H9 (cell line): Measurements from ENCODE around the gene PTGES2. TPM values are rescaled to one million over a fixed set of nuclear protein-coding genes. Genes with fewer than 3 reads are reported as not detected.
"Not testable (repeated sequence)": the region's sequence is repeated elsewhere in the genome, so short reads cannot be mapped to it uniquely, and the experiment has no call there.

Experiments
- DNase-seq: peaks from one replicate; pipeline ENCODE4 v3.0.0-alpha.2; 2017
- H2AFZ ChIP-seq: one replicate; pipeline ENCODE4 v1.6.1; 2013; ENCODE audit warnings: mild to moderate bottlenecking, low read length, control low read depth, moderate library complexity
- H2AK5ac ChIP-seq: 2 replicates; pipeline ENCODE4 v1.6.1; 2013; ENCODE audit warnings: low read length, control low read depth, mixed read lengths; ENCODE audit not compliant: insufficient read length
- H2BK120ac ChIP-seq: one replicate; pipeline ENCODE4 v1.6.1; 2013; ENCODE audit warnings: low read depth, mild to moderate bottlenecking, low read length, control low read depth, inconsistent platforms; ENCODE audit not compliant: poor library complexity, severe bottlenecking
- H2BK12ac ChIP-seq: 2 replicates; pipeline ENCODE4 v1.6.1; 2013; ENCODE audit warnings: low read length, control low read depth, mixed read lengths, low read depth; ENCODE audit not compliant: insufficient read length
- H2BK15ac ChIP-seq: 2 replicates; pipeline ENCODE4 v1.6.1; 2013; ENCODE audit warnings: low read depth, low read length, control low read depth
- H2BK20ac ChIP-seq: one replicate; pipeline ENCODE4 v1.6.1; 2013; ENCODE audit warnings: low read depth, mild to moderate bottlenecking, low read length, control low read depth, inconsistent platforms; ENCODE audit not compliant: poor library complexity, severe bottlenecking
- H2BK5ac ChIP-seq: 2 replicates; pipeline ENCODE4 v1.6.1; 2013; ENCODE audit warnings: low read length, control low read depth, mixed read lengths; ENCODE audit not compliant: insufficient read length
- H3K14ac ChIP-seq: 2 replicates; pipeline ENCODE4 v1.6.1; 2013; ENCODE audit warnings: low read length, control low read depth; ENCODE audit not compliant: insufficient read depth
- H3K18ac ChIP-seq: 2 replicates; pipeline ENCODE4 v1.6.1; 2013; ENCODE audit warnings: low read depth, mild to moderate bottlenecking, mixed read lengths, low read length, control low read depth; ENCODE audit not compliant: insufficient read length
- H3K23ac ChIP-seq: 2 replicates; pipeline ENCODE4 v1.6.1; 2013; ENCODE audit warnings: low read length, control low read depth, mixed read lengths, low read depth; ENCODE audit not compliant: insufficient read length
- H3K23me2 ChIP-seq: 2 replicates; pipeline ENCODE4 v1.6.1; 2013; ENCODE audit warnings: low read depth, mild to moderate bottlenecking, mixed read lengths, low read length, control low read depth; ENCODE audit not compliant: insufficient read length, poor library complexity, severe bottlenecking
- H3K27ac ChIP-seq: 2 replicates; pipeline ENCODE4 v1.5.1; 2013; ENCODE audit warnings: low read length, control low read depth, mixed read lengths, low read depth; ENCODE audit not compliant: insufficient read length
- H3K27me3 ChIP-seq: 2 replicates; pipeline ENCODE4 v1.6.1; 2013; ENCODE audit warnings: low read length, control low read depth, inconsistent platforms; ENCODE audit not compliant: insufficient read depth
- H3K4ac ChIP-seq: 2 replicates; pipeline ENCODE4 v1.6.1; 2013; ENCODE audit warnings: low read depth, mild to moderate bottlenecking, control low read depth, inconsistent platforms, low read length, moderate library complexity
- H3K4me1 ChIP-seq: 2 replicates; pipeline ENCODE4 v1.6.1; 2013; ENCODE audit warnings: low read length, control low read depth, inconsistent platforms; ENCODE audit not compliant: insufficient read depth
- H3K4me2 ChIP-seq: 2 replicates; pipeline ENCODE4 v1.6.1; 2013; ENCODE audit warnings: low read length, control low read depth, mixed read lengths; ENCODE audit not compliant: insufficient read length, insufficient read depth
- H3K56ac ChIP-seq: 2 replicates; pipeline ENCODE4 v1.6.1; 2013; ENCODE audit warnings: low read depth, mild to moderate bottlenecking, mixed read lengths, low read length, control low read depth; ENCODE audit not compliant: insufficient read length
- H3K79me1 ChIP-seq: 2 replicates; pipeline ENCODE4 v1.6.1; 2013; ENCODE audit warnings: low read depth, mild to moderate bottlenecking, moderate library complexity, low read length, control low read depth, inconsistent platforms; ENCODE audit not compliant: insufficient read depth, poor library complexity, severe bottlenecking
- H3K79me2 ChIP-seq: 2 replicates; pipeline ENCODE4 v1.6.1; 2013; ENCODE audit warnings: low read length, control low read depth, inconsistent platforms; ENCODE audit not compliant: insufficient read depth
- H3K9ac ChIP-seq: 2 replicates; pipeline ENCODE4 v1.6.1; 2013; ENCODE audit warnings: low read length, control low read depth, mixed read lengths; ENCODE audit not compliant: insufficient read length; ENCODE audit errors: extremely low read depth
- H3K9me3 ChIP-seq: one replicate; pipeline ENCODE4 v1.6.1; 2013; ENCODE audit warnings: low read depth, low read length, inconsistent platforms; ENCODE audit not compliant: control insufficient read depth
- H3T11ph ChIP-seq: one replicate; pipeline ENCODE4 v1.6.1; 2013; ENCODE audit warnings: mild to moderate bottlenecking, low read length, control low read depth, inconsistent platforms
- H4K20me1 ChIP-seq: one replicate; pipeline ENCODE4 v1.6.1; 2013; ENCODE audit not compliant: control insufficient read depth, insufficient read length, insufficient read depth
- H4K5ac ChIP-seq: 2 replicates; pipeline ENCODE4 v1.6.1; 2013; ENCODE audit warnings: low read depth, mild to moderate bottlenecking, mixed read lengths, low read length, control low read depth; ENCODE audit not compliant: insufficient read length
- H4K8ac ChIP-seq: replicated peaks from 2 replicates; pipeline ENCODE4 v1.6.1; 2013; ENCODE audit warnings: low read length, control low read depth, mixed read lengths, low read depth; ENCODE audit not compliant: insufficient read length
- H4K91ac ChIP-seq: 2 replicates; pipeline ENCODE4 v1.6.1; 2013; ENCODE audit warnings: low read depth, mild to moderate bottlenecking, moderate library complexity, mixed read lengths, low read length, control low read depth; ENCODE audit not compliant: insufficient read length
- H3K27ac Mint-ChIP-seq, 3 experiments: 2 replicates in 2 of 3; 3 replicates in 1 of 3; pipeline ENCODE4 v1.8.0; 2020 to 2021; ENCODE audit warnings: mixed read lengths in 3 of 3, mild to moderate bottlenecking in 1 of 3, moderate library complexity in 1 of 3
- H3K27me3 Mint-ChIP-seq: 2 replicates; pipeline ENCODE4 v1.8.0; 2021; ENCODE audit warnings: low read depth, mild to moderate bottlenecking, moderate library complexity, mixed read lengths
- H3K36me3 Mint-ChIP-seq, 3 experiments: 2 replicates in 2 of 3; 3 replicates in 1 of 3; pipeline ENCODE4 v1.8.0; 2020 to 2021; ENCODE audit warnings: low read depth in 3 of 3, mixed read lengths in 3 of 3; ENCODE audit not compliant: insufficient read depth in 1 of 3
- H3K4me1 Mint-ChIP-seq, 2 experiments: 2 replicates each; pipeline ENCODE4 v1.8.0; 2020; ENCODE audit warnings: mixed read lengths in 2 of 2
- H3K4me3 Mint-ChIP-seq, 2 experiments: 2 replicates in 1 of 2; 3 replicates in 1 of 2; pipeline ENCODE4 v1.8.0; 2020 to 2021; ENCODE audit warnings: mild to moderate bottlenecking in 2 of 2, mixed read lengths in 2 of 2, moderate library complexity in 1 of 2
- H3K9me3 Mint-ChIP-seq, 2 experiments: 2 replicates in 1 of 2; 3 replicates in 1 of 2; pipeline ENCODE4 v1.8.0; 2020; ENCODE audit warnings: mild to moderate bottlenecking in 2 of 2, mixed read lengths in 2 of 2, moderate library complexity in 1 of 2
- WGBS: extraction: QIAGEN DNeasy Blood & Tissue Kit; methylation state at CpG from one replicate; pipeline ENCODE4 v1.1.7; 2013; ENCODE audit warnings: missing lambda C conversion rate, low lambda C conversion rate, mixed read lengths; ENCODE audit not compliant: insufficient read length; ENCODE audit errors: extremely low coverage; 5-methylcytosine and 5-hydroxymethylcytosine counted together
- total RNA-seq: library from RNA; stranded (reverse); gene quantifications from 2 replicates; pipeline ENCODE4 v1.2.1, GENCODE V29; 2021
- TF ChIP-seq, protein P1 (sequence below): fragments of 200-600 bp; sonication (generic); conservative IDR thresholded peaks from 3 replicates; pipeline ENCODE4 v1.8.0; 2021; ENCODE audit warnings: antibody characterized with exemption, mild to moderate bottlenecking

The PTGES2 gene
- total RNA-seq, 1 experiment from 2014 or later = 63.9 TPM

DNA sequence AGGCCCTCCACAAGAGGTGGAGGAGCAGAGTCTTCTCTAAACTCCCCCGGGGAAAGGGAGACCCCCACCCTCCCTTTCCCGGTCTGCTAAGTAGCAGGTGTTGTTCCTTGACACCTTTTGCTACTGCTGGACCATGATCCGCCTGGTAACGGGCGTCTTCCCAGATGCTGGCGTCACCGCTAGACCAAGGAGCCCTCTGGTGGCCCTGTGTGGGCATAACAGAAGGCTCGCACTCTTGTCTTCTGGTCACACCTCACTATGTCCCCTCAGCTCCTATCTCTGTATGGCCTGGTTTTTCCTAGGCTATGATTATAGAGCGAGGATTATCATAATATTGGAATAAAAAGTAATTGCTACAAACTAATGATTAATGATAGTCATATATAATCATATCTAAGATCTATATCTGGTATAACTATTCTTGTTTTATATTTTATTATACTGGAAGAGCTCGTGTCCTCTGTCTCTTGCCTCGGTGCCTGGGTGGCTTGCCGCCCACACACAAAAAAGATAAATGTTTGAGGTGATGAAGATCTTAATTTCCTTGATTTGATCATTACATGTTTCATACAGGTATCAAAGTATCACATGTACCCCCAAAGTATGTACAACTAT is 2.6 kb upstream of the PTGES2 start:
- H3K27ac Mint-ChIP-seq, H2BK120ac ChIP-seq, H3K79me2 ChIP-seq, H3K56ac ChIP-seq, H3K4me2 ChIP-seq, H3K18ac ChIP-seq, H3K9me3 ChIP-seq, H3K23ac ChIP-seq, H3K27me3 ChIP-seq, H4K5ac ChIP-seq, H4K91ac ChIP-seq, H3K9ac ChIP-seq, H4K8ac ChIP-seq, H3K4ac ChIP-seq, H3K4me1 ChIP-seq, DNase-seq, H3K14ac ChIP-seq, H2AFZ ChIP-seq, H3T11ph ChIP-seq, H3K79me1 ChIP-seq, H3K27ac ChIP-seq, H2BK5ac ChIP-seq, H2BK12ac ChIP-seq, H2BK15ac ChIP-seq, H4K20me1 ChIP-seq, H2AK5ac ChIP-seq, H2BK20ac ChIP-seq: not testable (repeated sequence)
- Mint-ChIP-seq H3K27me3 (peaks cover 55% of the 10 kb centered on the region), H3K4me1 (peaks cover 11 to 16% of the 10 kb centered on the region in 2 experiments), H3K4me3 (peak overlapping the region in 1 of 2 experiments; percentile 63; a peak in 2 of 5 replicates), H3K9me3 (peaks cover 9 to 12% of the 10 kb centered on the region in 2 experiments), H3K36me3 (peaks cover 3 to 12% (median 11%) of the 10 kb centered on the region in 3 experiments; a peak in 4 of 7 replicates)
- WGBS = no CpG with 5 or more reads among the region's 12 CpGs
- H3K23me2 ChIP-seq = peaks cover 12% of the 10 kb centered on the region
- TF ChIP-seq, protein P1, sequence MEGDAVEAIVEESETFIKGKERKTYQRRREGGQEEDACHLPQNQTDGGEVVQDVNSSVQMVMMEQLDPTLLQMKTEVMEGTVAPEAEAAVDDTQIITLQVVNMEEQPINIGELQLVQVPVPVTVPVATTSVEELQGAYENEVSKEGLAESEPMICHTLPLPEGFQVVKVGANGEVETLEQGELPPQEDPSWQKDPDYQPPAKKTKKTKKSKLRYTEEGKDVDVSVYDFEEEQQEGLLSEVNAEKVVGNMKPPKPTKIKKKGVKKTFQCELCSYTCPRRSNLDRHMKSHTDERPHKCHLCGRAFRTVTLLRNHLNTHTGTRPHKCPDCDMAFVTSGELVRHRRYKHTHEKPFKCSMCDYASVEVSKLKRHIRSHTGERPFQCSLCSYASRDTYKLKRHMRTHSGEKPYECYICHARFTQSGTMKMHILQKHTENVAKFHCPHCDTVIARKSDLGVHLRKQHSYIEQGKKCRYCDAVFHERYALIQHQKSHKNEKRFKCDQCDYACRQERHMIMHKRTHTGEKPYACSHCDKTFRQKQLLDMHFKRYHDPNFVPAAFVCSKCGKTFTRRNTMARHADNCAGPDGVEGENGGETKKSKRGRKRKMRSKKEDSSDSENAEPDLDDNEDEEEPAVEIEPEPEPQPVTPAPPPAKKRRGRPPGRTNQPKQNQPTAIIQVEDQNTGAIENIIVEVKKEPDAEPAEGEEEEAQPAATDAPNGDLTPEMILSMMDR = peak; percentile 62
